ENCODE measurements around the gene PC.

The PC gene

DNA sequence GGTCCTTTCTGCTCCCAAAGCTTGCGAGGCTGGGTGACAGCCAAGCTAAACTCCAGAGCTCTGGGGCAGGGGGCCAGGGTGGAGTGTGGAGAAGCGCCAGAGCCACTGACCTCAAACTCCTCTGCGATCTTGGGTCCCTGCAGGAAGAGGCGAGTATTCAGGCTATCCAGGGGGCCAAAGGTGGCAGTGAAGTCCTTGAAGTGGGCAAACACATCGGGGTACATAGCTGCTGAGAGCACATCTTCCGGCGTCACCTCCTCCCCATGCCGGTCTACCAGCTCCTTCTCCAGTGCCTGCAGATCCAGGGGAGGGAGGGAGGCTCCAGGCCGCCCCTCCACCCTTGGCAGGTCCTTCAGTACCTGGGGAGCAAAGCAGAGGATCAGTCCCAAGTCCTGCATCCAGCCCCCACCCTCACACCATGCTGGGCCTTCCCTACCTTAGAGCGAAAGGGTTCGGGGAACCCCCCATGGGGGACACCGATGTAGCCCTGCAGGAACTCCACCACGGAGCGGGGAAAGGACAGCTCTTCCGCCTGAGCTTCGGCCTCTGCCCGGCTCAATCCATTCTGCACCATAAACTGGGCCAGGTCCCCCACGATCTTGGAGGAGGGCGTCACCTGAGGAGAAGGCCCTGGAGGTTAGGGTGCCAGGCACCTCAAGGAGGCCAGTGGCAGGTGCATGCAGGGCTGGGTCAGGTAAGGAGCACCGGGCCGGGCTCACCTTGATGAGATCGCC lies 108.5 kb downstream of the PC start:
- TF ChIP-seq, protein P1, sequence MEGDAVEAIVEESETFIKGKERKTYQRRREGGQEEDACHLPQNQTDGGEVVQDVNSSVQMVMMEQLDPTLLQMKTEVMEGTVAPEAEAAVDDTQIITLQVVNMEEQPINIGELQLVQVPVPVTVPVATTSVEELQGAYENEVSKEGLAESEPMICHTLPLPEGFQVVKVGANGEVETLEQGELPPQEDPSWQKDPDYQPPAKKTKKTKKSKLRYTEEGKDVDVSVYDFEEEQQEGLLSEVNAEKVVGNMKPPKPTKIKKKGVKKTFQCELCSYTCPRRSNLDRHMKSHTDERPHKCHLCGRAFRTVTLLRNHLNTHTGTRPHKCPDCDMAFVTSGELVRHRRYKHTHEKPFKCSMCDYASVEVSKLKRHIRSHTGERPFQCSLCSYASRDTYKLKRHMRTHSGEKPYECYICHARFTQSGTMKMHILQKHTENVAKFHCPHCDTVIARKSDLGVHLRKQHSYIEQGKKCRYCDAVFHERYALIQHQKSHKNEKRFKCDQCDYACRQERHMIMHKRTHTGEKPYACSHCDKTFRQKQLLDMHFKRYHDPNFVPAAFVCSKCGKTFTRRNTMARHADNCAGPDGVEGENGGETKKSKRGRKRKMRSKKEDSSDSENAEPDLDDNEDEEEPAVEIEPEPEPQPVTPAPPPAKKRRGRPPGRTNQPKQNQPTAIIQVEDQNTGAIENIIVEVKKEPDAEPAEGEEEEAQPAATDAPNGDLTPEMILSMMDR (IDR thresholded peaks at IDR 0.05; ENCODE audit: insufficient read depth, low read depth, low read length, missing control alignments): no peak
- no peak overlapping the region for H3K4me3 ChIP-seq (ENCODE audit: low read length)
- no peak for DNase-seq (ENCODE audit: low read depth)

DNA sequence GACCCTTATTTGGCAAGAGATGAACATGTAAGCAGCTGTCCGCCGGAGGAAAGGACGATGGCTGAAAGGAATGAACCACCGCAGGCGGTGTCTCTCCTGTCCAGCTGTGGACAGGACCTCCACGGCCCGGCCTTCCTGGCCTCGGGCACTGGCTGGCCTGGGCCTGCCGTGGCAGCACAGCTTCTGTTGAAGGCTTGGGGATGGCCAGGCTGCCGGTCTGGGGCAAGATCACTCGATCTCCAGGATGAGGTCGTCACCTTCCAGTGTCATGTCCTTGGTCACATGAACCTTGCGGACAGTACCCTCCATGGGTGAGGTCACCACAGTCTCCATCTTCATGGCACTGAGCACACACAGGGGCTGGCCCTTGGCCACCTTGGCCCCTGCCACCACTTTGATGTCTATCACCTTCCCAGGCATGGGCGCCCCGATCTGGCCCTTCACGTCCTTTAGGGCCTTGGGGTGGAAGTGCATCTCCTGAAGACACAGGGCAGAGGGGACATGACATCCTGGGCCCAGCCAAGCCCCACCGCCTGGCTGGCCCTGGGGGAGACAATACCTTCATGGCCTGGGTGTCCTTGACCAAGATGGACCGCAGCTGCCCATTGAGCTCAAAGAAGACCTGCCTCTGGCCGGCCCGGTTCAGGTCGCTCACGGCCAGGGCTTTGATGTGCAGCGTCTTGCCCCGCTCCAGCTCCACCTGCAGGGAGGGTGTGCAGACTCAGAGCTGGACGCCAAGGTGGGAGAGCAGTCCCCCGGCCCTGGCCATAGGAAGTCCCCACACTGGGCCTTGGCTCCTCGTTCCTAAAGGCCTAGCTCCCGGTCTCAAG lies 109.3 kb downstream of the PC start:
- H3K4me3 ChIP-seq (ENCODE audit: low read length): no peak overlapping the region
- no peak for DNase-seq (ENCODE audit: low read depth)
- TF ChIP-seq, protein P1 (IDR thresholded peaks at IDR 0.05; ENCODE audit: insufficient read depth, low read depth, low read length, missing control alignments): no peak

DNA sequence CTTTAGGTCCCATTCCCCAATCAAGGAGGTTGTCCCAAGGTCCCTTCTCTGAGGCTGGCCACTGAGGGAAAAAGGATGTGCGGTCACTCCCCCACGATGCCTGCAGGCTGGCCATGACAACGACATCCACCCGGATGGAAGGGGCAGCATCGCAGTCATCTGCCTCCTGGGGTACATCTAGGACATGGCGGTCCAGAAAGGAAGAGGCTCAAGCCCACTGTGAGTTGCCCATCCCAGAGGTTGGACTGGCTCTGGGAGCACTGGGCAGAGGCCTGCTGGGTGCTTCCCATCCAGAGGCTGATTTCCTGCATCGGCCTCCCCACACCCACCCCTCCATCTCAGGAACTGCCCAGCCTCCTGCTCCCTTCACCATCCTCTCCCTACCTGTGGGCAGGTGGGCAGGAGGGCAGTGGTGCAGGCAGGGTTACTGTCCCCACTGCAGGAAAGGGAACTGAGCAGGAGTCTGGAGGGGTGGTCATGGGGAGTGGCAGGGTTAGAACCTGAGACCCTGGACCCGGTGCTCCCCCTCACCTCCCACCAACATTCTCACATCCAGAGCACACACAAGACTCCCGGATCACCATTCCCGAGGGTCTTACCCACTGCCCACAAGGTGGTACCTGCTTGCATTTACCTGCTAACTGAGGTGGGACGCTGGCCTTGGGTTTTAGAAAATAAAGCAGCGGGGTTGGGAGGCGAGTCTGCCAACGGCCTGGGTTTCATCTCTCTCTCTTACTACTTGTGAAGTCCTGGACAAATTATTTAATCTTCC lies 110.5 kb downstream of the PC start:
- DNase-seq (ENCODE audit: low read depth): no peak
- TF ChIP-seq, protein P1 (IDR thresholded peaks at IDR 0.05; ENCODE audit: insufficient read depth, low read depth, low read length, missing control alignments): no peak
- no peak overlapping the region for H3K4me3 ChIP-seq (ENCODE audit: low read length)

DNA sequence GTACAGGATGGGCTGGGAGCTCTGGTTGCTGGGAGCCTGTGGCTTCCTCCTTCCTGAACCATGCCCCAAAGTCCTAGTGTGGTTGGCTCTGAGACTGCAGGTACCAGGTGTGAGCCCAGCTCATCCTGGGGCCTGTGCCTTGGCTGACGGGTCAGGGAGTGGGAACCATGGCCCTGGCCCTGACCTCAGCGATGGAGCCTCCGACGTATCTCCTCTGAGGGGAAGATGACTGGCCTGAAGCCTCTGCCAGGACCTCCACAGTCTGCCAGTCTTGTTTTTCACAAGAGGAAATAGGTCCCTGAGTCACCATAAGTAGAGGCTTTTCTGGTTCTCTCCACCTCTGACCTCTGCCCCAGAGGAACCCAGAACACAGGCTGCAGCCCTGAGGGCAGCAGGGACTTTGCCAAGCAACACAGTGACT lies 111.5 kb downstream of the PC start:
- H3K4me3 ChIP-seq (ENCODE audit: low read length): no peak overlapping the region
- DNase-seq (ENCODE audit: low read depth): peak; percentile 37
- TF ChIP-seq, protein P1 (IDR thresholded peaks at IDR 0.05; ENCODE audit: insufficient read depth, low read depth, low read length, missing control alignments): no peak

DNA sequence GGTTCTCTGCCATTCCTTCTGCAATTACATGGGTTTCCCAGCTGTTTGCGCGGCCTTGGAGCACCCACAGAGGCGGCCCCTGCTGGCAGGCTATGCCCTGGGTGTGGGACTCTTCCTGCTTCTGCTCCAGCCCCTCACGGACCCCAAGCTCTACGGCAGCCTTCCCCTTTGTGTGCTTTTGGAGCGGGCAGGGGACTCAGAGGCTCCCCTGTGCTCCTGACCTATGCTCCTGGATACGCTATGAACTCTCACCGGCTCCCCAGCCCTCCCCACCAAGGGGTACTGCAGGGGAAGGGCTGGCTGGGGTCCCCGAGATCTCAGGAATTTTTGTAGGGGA lies 112.3 kb downstream of the PC start:
- DNase-seq (ENCODE audit: low read depth): no peak
- TF ChIP-seq, protein P1 (IDR thresholded peaks at IDR 0.05; ENCODE audit: insufficient read depth, low read depth, low read length, missing control alignments): no peak
- no peak overlapping the region for H3K4me3 ChIP-seq (ENCODE audit: low read length)

DNA sequence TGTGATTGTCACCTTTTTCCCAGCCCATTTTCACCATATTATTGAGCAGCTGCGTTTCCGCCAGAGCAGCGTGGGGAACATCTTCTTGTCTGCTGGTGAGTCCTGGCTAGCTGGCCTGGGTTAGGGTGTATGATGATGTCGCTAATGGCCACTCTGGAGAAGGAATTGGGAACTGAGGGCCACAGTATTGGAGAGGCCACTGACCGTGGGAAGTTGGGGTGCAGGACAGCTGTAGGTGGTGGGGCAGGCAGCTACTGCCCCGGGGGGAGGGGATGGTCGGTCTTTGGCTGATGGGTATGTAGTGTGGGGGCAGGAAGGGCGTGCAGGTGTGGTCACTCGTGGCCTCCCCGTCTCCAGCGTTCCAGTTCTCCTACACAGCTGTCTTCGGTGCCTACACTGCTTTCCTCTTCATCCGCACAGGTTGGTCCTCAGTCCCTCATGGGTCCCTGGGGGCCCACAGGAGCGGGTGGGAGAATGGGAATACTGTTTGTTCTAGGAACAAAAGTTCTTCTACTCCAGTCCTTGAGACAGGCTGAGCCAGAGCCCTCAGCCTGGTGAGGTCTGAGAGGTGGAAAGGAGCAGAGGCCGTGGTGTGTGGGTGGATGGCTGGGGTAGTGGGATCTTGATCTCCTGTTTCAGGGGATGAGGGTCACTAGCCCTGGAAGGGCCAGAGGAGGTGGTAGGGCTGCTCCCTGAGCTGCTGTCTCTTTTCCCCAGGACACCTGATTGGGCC lies 112.9 kb downstream of the PC start:
- TF ChIP-seq, protein P1 (IDR thresholded peaks at IDR 0.05; ENCODE audit: insufficient read depth, low read depth, low read length, missing control alignments): no peak
- DNase-seq (ENCODE audit: low read depth): no peak
- no peak overlapping the region for H3K4me3 ChIP-seq (ENCODE audit: low read length)

Measured in epithelial cell of esophagus (primary cell).